Fibroblast of skin of right quadriceps (primary cell): ENCODE measurements around the gene OTC.

ENCODE experiments used
- DNase-seq: peaks from one replicate; pipeline ENCODE4 v3.0.0-alpha.2; 2013

OTC gene

GRCh38 chrX:38357747-38358673 is 5.6 kb downstream of the OTC start:
- no peak for DNase-seq

- no peak for DNase-seq
Observed at GRCh38 chrX:38363046-38363445, 10.6 kb downstream of the OTC start.

DNA sequence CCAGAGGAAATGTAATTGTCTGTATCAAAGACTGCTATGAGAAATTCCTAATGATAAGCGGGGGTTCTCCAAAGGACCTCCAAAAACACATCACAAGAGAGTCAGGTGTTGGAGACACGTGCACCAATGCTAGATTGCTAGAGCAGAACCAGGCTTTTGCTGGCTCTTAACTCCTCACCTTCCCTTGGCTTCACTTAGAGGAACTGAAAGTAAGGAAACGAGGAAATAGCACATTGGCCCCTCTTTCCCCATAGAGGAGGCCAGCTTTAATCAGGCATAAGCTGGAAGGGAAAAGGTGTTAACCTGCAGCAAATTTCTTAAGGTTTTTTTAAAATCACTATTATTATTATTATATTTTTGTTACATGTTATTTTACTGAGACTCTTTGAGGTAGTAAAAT is 13.6 kb downstream of the OTC start:
- no peak for DNase-seq

- no peak for DNase-seq
Observed at GRCh38 chrX:38368774-38369173, 16.4 kb downstream of the OTC start.

GRCh38 chrX:38371641-38372040 is 19.2 kb downstream of the OTC start:
- DNase-seq: no peak

DNA sequence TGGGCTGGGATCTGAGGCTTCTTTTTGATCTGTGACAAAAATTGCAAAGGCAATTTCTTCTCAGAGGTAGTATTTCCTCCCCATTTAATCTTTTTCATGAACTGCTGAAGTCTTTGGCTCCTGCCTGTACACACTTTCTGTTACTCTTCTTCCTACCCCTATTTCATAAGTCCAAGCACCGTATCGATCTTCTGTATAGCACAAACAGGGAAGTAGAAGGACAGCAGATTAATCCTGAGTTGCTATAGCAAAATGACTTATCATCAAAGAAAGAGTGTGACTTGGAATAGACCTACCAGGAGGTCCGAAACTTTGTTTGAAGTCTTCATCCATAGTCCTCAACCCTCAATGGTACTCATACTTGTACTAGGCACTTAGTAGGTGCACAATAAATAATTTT is 22.0 kb downstream of the OTC start:
- DNase-seq: no peak

GRCh38 chrX:38375891-38376290 is 23.5 kb downstream of the OTC start:
- DNase-seq: no peak

- DNase-seq: no peak
Observed at GRCh38 chrX:38376747-38377146, 24.3 kb downstream of the OTC start.

DNA sequence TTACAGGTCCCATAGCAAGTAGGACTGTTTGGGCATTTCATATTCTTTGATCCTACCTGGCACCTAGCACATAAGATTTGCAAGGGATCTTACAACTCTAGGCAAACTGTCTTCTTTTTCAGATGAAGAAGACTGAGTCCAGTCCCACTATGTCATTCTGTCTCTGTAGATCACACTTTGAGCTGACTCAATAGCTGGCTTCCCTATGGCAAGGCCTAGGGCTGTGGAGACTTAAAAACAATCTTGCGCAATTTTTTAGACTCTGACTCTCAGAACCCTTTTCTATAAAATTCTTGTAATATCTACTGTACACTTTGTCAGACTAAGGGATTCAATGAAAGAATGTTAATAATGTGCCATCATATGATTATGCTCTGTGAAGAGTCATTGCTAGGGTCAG is 26.7 kb downstream of the OTC start:
- no peak for DNase-seq

GRCh38 chrX:38382663-38383062 is 30.3 kb downstream of the OTC start:
- no peak for DNase-seq

DNA sequence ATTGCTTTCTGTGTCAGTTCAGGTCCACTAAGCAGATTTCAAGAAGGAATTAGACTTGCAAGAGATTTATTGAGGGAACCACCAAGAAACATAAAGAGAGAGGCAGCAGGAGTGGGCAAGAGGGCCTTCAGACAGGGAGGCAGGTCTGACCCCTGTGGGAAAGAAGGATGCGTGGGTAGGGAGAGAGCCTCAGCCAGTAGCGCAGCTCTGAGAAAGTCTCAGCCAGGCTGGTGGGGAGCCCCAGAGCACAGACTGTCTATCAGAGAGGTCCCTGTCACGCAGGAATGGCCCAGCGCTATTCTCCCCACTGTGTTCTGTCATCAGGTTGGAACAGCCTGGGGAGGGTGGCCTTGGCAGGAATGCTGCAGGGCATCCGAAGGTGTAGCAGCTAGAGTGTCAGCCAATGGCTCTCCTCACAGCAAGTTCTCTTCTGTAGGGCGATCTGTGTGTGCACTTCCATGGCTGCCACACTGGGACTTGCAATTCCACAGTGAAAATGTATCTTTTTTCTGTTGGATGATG is 48.0 kb downstream of the OTC start:
- DNase-seq: no peak

- no peak for DNase-seq
Observed at GRCh38 chrX:38402118-38402517, 49.7 kb downstream of the OTC start.

DNA sequence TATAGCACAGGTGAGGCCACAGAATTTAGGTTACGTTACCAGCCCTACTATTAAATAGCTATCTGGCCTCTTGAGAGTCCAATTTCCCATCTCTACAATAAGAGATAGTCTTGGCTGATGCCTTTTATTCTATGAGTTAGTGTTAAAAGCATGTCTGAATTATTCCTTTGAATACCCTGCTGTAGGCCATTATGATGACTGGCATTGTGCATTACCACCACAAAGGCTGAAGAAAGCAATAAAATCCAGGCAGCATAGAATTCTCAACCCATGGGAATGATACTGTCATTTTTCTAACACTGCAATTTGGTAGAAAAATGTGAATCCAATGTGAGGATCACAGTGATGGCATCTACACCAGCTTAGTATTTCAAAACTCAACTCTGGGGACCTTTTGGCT is 51.4 kb downstream of the OTC start:
- no peak for DNase-seq

GRCh38 chrX:38407126-38407525 is 54.7 kb downstream of the OTC start:
- no peak for DNase-seq

DNA sequence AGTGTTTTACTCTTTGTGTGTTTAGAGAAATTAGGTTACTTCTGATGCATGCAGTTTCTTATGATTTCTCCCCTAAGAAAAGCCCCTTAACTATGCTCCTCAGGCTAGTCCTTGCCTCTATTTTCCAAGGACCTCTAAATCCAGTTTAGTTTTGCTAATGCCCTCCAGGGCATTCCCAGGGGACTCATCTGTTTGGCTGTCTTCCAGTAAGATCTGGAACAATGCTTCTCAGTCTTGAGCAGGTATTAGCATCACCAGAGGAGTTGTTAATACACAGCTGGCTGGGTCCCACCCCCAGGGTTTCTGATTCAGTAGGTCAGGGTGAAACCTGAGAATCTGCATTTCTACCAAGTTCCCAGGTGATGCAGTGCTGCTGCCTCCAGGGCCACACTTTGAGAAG is 56.9 kb downstream of the OTC start:
- no peak for DNase-seq

DNA sequence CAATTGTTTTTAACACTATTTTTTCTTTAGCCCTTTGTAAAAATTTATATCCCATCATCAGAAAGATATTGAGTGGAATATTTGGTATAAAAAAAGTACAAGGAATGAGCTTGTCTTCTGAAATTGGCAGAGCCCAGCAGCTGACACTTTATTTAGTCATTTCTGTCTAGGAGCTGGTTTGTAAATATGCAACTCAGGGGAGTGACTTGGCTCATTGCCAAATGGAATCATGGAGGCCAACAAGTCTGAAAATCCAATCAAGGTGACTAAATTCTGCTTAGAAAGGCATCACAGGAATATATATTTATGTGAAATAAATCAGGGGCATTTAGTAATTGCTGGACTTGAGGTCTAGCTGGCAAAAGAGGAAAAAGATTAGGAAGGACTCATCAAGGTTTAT is 74.4 kb downstream of the OTC start:
- DNase-seq: peak; percentile 1

DNA sequence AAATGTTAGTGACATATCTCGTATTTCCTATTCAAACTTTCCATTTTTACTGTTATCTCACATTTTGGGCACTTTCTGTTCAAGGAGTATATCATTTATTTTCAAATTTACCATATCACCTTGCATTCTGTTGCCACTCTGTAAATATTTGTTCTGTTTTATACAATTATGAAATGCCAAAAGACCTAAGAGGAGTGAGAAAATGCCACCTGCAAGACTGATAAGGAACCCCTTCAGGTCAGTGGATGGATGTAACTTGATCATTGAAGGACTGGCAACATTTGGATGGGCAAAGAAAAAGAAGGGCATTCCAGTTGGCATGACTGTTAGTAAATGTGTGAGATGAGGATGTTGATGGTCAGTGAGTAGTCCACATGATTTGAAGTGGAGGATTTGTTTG is 79.1 kb downstream of the OTC start:
- DNase-seq: no peak

- DNase-seq: no peak
Observed at GRCh38 chrX:38435130-38435529, 82.7 kb downstream of the OTC start.

GRCh38 chrX:38437093-38437492 is 84.7 kb downstream of the OTC start:
- no peak for DNase-seq

DNA sequence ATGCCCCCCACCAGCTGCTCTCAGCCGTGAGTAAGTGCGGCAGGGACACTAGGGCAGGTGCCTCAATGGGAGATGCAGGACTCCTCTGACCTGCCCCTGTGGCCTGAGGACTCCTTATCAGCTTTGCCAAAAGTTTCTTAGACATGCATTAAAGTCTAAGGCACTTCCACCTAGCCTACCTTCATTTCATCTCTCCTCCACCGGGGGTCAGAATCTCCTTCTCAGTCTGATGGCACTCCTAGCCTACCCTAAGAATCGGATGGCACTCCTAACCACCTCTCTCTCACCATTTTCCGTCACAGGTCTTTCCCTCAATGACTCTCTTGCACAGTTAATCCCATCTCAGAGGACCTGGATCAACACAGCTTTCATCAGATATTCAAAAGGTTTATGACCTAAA is 85.9 kb downstream of the OTC start:
- DNase-seq: no peak

GRCh38 chrX:38452603-38453002 is 100.2 kb downstream of the OTC start:
- no peak for DNase-seq

GRCh38 chrX:38458071-38458470 is 105.7 kb downstream of the OTC start:
- no peak for DNase-seq

GRCh38 chrX:38462257-38462656 is 109.9 kb downstream of the OTC start:
- DNase-seq: no peak

DNA sequence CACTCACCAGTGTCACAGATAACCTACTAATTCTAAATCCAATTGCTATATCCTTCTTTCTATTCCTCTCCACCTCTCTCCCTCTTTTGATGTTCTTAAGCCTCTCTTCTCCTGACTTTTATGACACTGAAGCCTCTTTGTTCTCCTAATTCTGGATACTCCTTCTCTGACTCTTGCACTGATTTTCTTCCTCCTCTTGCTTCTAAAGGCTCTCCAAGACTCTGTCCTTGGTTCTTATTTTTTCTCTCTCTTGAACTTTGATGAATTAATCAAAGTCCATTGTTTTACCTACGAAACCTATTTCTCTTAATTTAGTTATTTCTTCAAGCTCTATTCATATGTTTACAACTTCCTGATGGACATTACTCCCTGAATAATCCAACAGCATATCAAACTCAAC is 113.3 kb downstream of the OTC start:
- no peak for DNase-seq
